K562 treated with DMSO at 1 percent for 24 hours (cell line): ENCODE measurements around the gene RPGRIP1L. TPM values are rescaled to one million over a fixed set of nuclear protein-coding genes. Genes with fewer than 3 reads are reported as not detected.

Source experiments
- total RNA-seq: library from RNA; unstranded; fragments of 300-600 nt; gene quantifications from 2 replicates; pipeline ENCODE4 v1.2.3, GENCODE V29; 2022; ENCODE audit warnings: low read depth; ENCODE audit not compliant: insufficient read depth

The RPGRIP1L gene
- total RNA-seq = 0.93 and 0.98 TPM in 2 replicates

DNA sequence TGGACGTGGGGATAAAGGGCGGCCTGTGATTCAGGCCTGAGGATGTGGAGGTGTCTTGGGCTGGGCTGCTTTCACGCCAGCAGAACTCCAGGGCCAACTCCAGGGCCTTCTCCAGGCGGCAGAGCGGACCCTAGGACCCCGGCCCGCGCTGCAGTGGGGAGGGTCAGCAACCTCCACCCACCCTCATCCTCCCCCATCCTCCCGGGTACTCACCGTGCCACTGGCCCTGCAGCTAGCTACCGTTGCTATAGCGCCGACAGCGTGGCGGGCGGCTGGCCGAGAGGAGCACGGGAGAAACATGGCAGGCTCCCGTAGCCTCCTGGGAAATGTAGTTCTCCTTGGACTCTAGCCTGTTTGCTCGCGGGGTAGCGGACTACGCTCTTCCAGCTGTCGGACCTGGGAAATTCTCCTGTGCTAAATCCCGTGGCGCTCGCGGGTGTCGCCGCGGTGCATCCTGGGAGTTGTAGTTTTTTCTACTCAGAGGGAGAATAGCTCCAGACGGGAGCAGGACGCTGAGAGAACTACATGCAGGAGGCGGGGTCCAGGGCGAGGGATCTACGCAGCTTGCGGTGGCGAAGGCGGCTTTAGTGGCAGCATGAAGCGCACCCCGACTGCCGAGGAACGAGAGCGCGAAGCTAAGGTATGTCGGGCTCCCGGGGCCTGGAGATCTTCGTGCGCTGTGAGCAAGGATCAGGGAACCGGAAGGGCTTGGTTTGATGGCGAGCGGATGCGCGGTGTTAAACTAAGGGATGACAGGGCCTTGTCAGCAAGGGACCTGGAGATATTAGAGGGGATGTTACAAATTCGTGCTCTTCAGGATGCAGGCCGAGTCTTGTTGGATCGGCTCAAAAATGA lies at the start of gene RPGRIP1L, which contains the start of gene FTO:
Gene RPGRIP1L, minus strand, starts transcription at position 270 of the 855 bp plus-strand sequence. CDS start 3,136 bp downstream, outside the sequence.
Gene FTO, plus strand, starts transcription at position 567 of the 855 bp plus-strand sequence.

Other genes starting within 250 kb of the RPGRIP1L start
- 4.1 and 7.4 TPM in 2 replicates for gene AKTIP, start 200.7 kb downstream of the RPGRIP1L start, total RNA-seq
- gene FTO, start 297 bp upstream of the RPGRIP1L start, total RNA-seq = 16.6 and 20.3 TPM in 2 replicates